Erythroblast (primary cell): ENCODE measurements around the gene ZNF761.
A peak's percentile ranks its signal among the peaks of the same experiment; 100 is the strongest.

Experiments
- GATA1 ChIP-seq: IDR thresholded peaks from 2 replicates; pipeline ENCODE4 v1.6.1; 2011; ENCODE audit warnings: low read depth, mild to moderate bottlenecking, control low read depth, low read length, moderate library complexity
- POLR2A ChIP-seq: IDR thresholded peaks from 2 replicates; pipeline ENCODE4 v1.6.1; 2011; ENCODE audit warnings: mild to moderate bottlenecking, low read length

DNA sequence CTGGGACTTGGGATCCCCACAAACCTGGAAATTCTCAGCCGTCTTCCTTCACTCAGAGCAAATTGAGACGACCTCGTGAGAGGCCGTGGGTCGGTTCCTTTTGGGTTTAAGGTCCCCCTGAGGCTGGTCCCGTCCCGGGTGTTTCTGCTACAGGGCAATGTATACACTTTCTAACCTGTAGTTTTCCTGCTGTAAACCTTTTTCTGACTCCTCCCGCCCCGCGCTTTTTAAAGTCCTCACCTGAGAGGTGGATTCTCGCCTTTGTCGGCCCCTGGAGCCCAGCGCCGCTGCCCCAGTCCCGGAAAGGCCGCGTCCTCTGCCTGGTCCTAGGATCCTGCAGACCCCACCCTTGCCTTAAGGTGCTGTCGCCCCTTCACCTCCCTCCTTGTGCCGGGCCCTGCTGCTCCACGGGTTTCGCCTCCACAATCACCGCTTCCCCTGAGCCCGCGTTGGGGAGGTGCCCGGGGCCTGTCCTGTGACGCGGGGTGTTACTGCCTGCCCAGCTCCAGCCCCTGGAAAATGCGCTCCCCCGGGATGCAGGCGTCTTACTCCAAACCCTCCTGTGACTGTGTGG, 391 bp downstream of the ZNF761 start:
- TF ChIP-seq POLR2A (peak; percentile 44), GATA1 (no peak)
